Dermis microvascular lymphatic vessel endothelial cell (primary cell): ENCODE data around the gene ZBP1. TPM values are rescaled to one million over a fixed set of nuclear protein-coding genes. Genes with fewer than 3 reads are reported as not detected.
"Not testable (repeated sequence)": the region's sequence is repeated elsewhere in the genome, so short reads cannot be mapped to it uniquely, and the experiment has no call there.

ENCODE experiments used
- DNase-seq, 2 donors: peaks; one replicate each; pipeline versions ENCODE4 v3.0.0 to v3.0.0-alpha.2; 2010; ENCODE audit warnings: low read depth in 2 of 2
- total RNA-seq: library from RNA; depleted of rRNA; stranded (reverse); fragments of >200 nt; gene quantifications from 2 replicates; pipeline ENCODE4 v1.2.1, GENCODE V29; 2014

The ZBP1 gene
- total RNA-seq, 1 donor from 2014 or later, result not detected

- DNase-seq, result no peak
Observed at GRCh38 chr20:57647006-57647932, 27.0 kb upstream of the ZBP1 start.

GRCh38 chr20:57638895-57639236 is 18.6 kb upstream of the ZBP1 start:
- DNase-seq, result no peak

- DNase-seq, result no peak
Observed at GRCh38 chr20:57638173-57638894, 18.1 kb upstream of the ZBP1 start.

GRCh38 chr20:57633945-57634491 is 13.8 kb upstream of the ZBP1 start:
- no peak for DNase-seq

- no peak for DNase-seq
Observed at GRCh38 chr20:57632286-57632685, 12.1 kb upstream of the ZBP1 start.

GRCh38 chr20:57630061-57630460 is 9.8 kb upstream of the ZBP1 start:
- no peak for DNase-seq

GRCh38 chr20:57629491-57629901 is 9.3 kb upstream of the ZBP1 start:
- DNase-seq, result not testable (repeated sequence)

GRCh38 chr20:57628962-57629308 is 8.7 kb upstream of the ZBP1 start:
- not testable (repeated sequence) for DNase-seq

- peak; percentile 54 to 80 for DNase-seq
Observed at GRCh38 chr20:57628047-57628961, 8.1 kb upstream of the ZBP1 start.

GRCh38 chr20:57627339-57627738 is 7.1 kb upstream of the ZBP1 start:
- no peak for DNase-seq

- no peak for DNase-seq
Observed at GRCh38 chr20:57625978-57626377, 5.8 kb upstream of the ZBP1 start.

GRCh38 chr20:57625181-57625958 is 5.1 kb upstream of the ZBP1 start:
- DNase-seq, result no peak

- no peak for DNase-seq
Observed at GRCh38 chr20:57624124-57624523, 3.9 kb upstream of the ZBP1 start.

GRCh38 chr20:57622579-57623381 is 2.6 kb upstream of the ZBP1 start:
- peak in 1 of 2 donors; percentile 47 for DNase-seq

GRCh38 chr20:57622201-57622570 is 2.0 kb upstream of the ZBP1 start:
- no peak for DNase-seq

GRCh38 chr20:57621421-57622200 is 1.4 kb upstream of the ZBP1 start:
- DNase-seq, result no peak

- no peak for DNase-seq
Observed at GRCh38 chr20:57620999-57621398, 773 bp upstream of the ZBP1 start.

- DNase-seq, result no peak
Observed at GRCh38 chr20:57619051-57619831, 985 bp downstream of the ZBP1 start.

GRCh38 chr20:57618764-57619050 is 1.5 kb downstream of the ZBP1 start:
- no peak for DNase-seq
